GM12878 (cell line): ENCODE data around the gene HDGF. TPM values are rescaled to one million over a fixed set of nuclear protein-coding genes. Genes with fewer than 3 reads are reported as not detected.
A peak's percentile ranks its signal among the peaks of the same experiment; 100 is the strongest.

Source experiments
- ATAC-seq: fragments of 200-7000 bp; cut with Tn5 transposase; 3 replicates; pipeline ENCODE4 v1.9.1; 2020; ENCODE audit warnings: mild to moderate bottlenecking, moderate library complexity
- BruUV-seq: library from RNA; stranded (reverse); fragments of 400-500 nt; replicated peaks from 2 replicates; lab custom pipeline; 2021; lab: Mats Ljungman, UMichigan
- CTCF ChIA-PET: fragments of 300-600 bp; sonication (Branson Sonifier 250); formaldehyde crosslinking; extraction: SDS; loops from one replicate; lab custom pipeline; 2021; ENCODE audit warnings: inconsistent platforms; lab: Yijun Ruan, JAX
- POLR2A ChIA-PET: fragments of 350-600 bp; formaldehyde crosslinking; extraction: SDS; loops from one replicate; lab custom pipeline; 2021; ENCODE audit warnings: inconsistent platforms; lab: Charles Lee
- RAD21 ChIA-PET: fragments of 300-600 bp; sonication (Branson Sonifier 250); formaldehyde crosslinking; loops from one replicate; lab custom pipeline; 2023; ENCODE audit warnings: antibody characterized with exemption; ENCODE audit not compliant: unreplicated experiment; lab: Charles Lee
- SMC1A ChIA-PET: fragments of 300-600 bp; sonication (Branson Sonifier 250); formaldehyde crosslinking; loops from one replicate; lab custom pipeline; 2023; ENCODE audit not compliant: unreplicated experiment, uncharacterized antibody; lab: Charles Lee
- DNase-seq: peaks from one replicate; pipeline ENCODE4 v3.0.0-alpha.2; 2011; ENCODE audit warnings: low read depth, low spot score
- FAIRE-seq: peaks from 3 replicates; lab custom pipeline; 2011; peaks lifted over from hg19 to GRCh38; lab: Jason Lieb, UNC
- H2AFZ ChIP-seq: 2 replicates; pipeline ENCODE4 v1.6.0; 2011; ENCODE audit warnings: low read depth, low read length, control low read depth; ENCODE audit not compliant: control insufficient read depth
- H3K27ac ChIP-seq: 2 replicates; pipeline ENCODE4 v1.5.1; 2011; ENCODE audit warnings: control low read depth; ENCODE audit not compliant: control insufficient read depth, insufficient read depth
- H3K27me3 ChIP-seq, 2 experiments: replicated peaks in 1 of 2; 2 replicates each; pipeline versions ENCODE4 v1.6.0 to v1.6.1; 2011; ENCODE audit warnings: low read length in 1 of 2; ENCODE audit not compliant: control insufficient read depth in 2 of 2, insufficient read depth in 2 of 2
- H3K36me3 ChIP-seq, 2 experiments: 2 replicates each; pipeline ENCODE4 v1.5.1; 2011; ENCODE audit warnings: low read length in 1 of 2; ENCODE audit not compliant: control insufficient read depth in 2 of 2, insufficient read depth in 2 of 2
- H3K4me1 ChIP-seq: 2 replicates; pipeline ENCODE4 v1.6.1; 2011; ENCODE audit warnings: mild to moderate bottlenecking, low read length, moderate library complexity, mixed read lengths; ENCODE audit not compliant: control insufficient read depth, insufficient read depth
- H3K4me2 ChIP-seq: 2 replicates; pipeline ENCODE4 v1.6.0; 2011; ENCODE audit warnings: control low read depth; ENCODE audit not compliant: control insufficient read depth, insufficient read depth
- H3K4me3 ChIP-seq: fragments of 200-600 bp; sonication (generic); 2 replicates; pipeline ENCODE4 v1.5.1; 2016
- H3K79me2 ChIP-seq: 2 replicates; pipeline ENCODE4 v1.6.0; 2011; ENCODE audit warnings: low read length; ENCODE audit not compliant: control insufficient read depth, insufficient read depth
- H3K9ac ChIP-seq: 2 replicates; pipeline ENCODE4 v1.8.0; 2011; ENCODE audit warnings: low read length, control low read depth, mixed read lengths; ENCODE audit not compliant: control insufficient read depth, insufficient read depth
- H3K9me3 ChIP-seq: replicated peaks from 3 replicates; pipeline ENCODE4 v1.5.1; 2011; ENCODE audit warnings: mild to moderate bottlenecking, low read length; ENCODE audit not compliant: control insufficient read depth, insufficient read depth
- H4K20me1 ChIP-seq: 2 replicates; pipeline ENCODE4 v1.6.0; 2011; ENCODE audit not compliant: control insufficient read depth, insufficient read depth
- DPF2 ChIP-seq: fragments of 450-650 bp; IDR thresholded peaks from 2 replicates; pipeline ENCODE4 v1.6.1; 2017; ENCODE audit warnings: mild to moderate bottlenecking
- ESRRA ChIP-seq: IDR thresholded peaks from 2 replicates; pipeline ENCODE4 v1.6.1; 2012; ENCODE audit warnings: mild to moderate bottlenecking, low read length, improper control_type of control experiment
- GATAD2B ChIP-seq: fragments of 450-650 bp; conservative IDR thresholded peaks from 2 replicates; pipeline ENCODE4 v1.6.1; 2017; ENCODE audit warnings: low read depth, mild to moderate bottlenecking, moderate library complexity
- IRF3 ChIP-seq: fragments of 450-650 bp; IDR thresholded peaks from 2 replicates; pipeline ENCODE4 v1.6.1; 2014; ENCODE audit warnings: mild to moderate bottlenecking
- MEF2B ChIP-seq: fragments of 450-650 bp; IDR thresholded peaks from 2 replicates; pipeline ENCODE4 v1.6.1; 2018; ENCODE audit warnings: mild to moderate bottlenecking, moderate library complexity; ENCODE audit not compliant: partially characterized antibody, poor library complexity, severe bottlenecking
- MYB ChIP-seq: fragments of 150-350 bp; IDR thresholded peaks from 2 replicates; pipeline ENCODE4 v1.6.1; 2014; ENCODE audit warnings: mild to moderate bottlenecking, low read depth, low read length, borderline replicate concordance
- NFYB ChIP-seq: IDR thresholded peaks from 2 replicates; pipeline ENCODE4 v1.6.1; 2011; ENCODE audit warnings: low read depth, mild to moderate bottlenecking, low read length, improper control_type of control experiment, moderate library complexity; ENCODE audit not compliant: insufficient read depth
- RAD51 ChIP-seq: fragments of 450-650 bp; IDR thresholded peaks from 2 replicates; pipeline ENCODE4 v1.6.1; 2016; ENCODE audit warnings: moderate library complexity, mild to moderate bottlenecking, inconsistent platforms
- SIX5 ChIP-seq: IDR thresholded peaks from 2 replicates; pipeline ENCODE4 v1.6.1; 2011; ENCODE audit warnings: mild to moderate bottlenecking, low read depth, low read length, moderate library complexity; ENCODE audit not compliant: severe bottlenecking
- STAT3 ChIP-seq: IDR thresholded peaks from 2 replicates; pipeline ENCODE4 v1.6.1; 2011; ENCODE audit warnings: low read depth, low read length, improper control_type of control experiment
- YBX1 ChIP-seq: fragments of 450-650 bp; IDR thresholded peaks from 2 replicates; pipeline ENCODE4 v1.6.1; 2016; ENCODE audit warnings: antibody characterized with exemption
- ZSCAN29 ChIP-seq: fragments of 450-650 bp; IDR thresholded peaks from 2 replicates; pipeline ENCODE4 v1.6.1; 2017; ENCODE audit warnings: mild to moderate bottlenecking, moderate library complexity
- WGBS: methylation state at CpG from one replicate; pipeline ENCODE4 v1.1.6; 2016; ENCODE audit warnings: low lambda C conversion rate; ENCODE audit not compliant: insufficient replicate concordance, insufficient coverage; ENCODE audit errors: missing lambda C conversion rate; 5-methylcytosine and 5-hydroxymethylcytosine counted together
- in situ Hi-C: fragments of 300-500 bp; cut with MboI; formaldehyde crosslinking; loops from 9 replicates; pipeline ENCODE4 v1.14.3; 2018; ENCODE audit warnings: mixed read lengths
- intact Hi-C: fragments of 100-400 bp; cut with micrococcal nuclease; formaldehyde crosslinking; loops from one replicate; pipeline ENCODE4 v1.14.2; 2022; ENCODE audit not compliant: unreplicated experiment
- polyA plus RNA-seq, 11 experiments: library from polyadenylated mRNA; depleted of rRNA in 4 of 11; unstranded in 6 of 11; stranded (reverse) in 5 of 11; fragments of >200 nt; fragmentation: Nextera tagmentation in 4 of 11; fragmentation: Illumina TruSeq in 1 of 11; extraction: Ambion mirVana in 4 of 11; extraction: Trizol in 1 of 11; gene quantifications; 1 replicate in 1 of 11; 2 replicates in 10 of 11; pipeline versions ENCODE4 v1.2.1 to v1.2.3, GENCODE V29; 2011 to 2016; ENCODE audit warnings: inconsistent platforms in 2 of 11, missing spikeins in 2 of 11, low read depth in 1 of 11
- total RNA-seq, 4 experiments: library from RNA; depleted of rRNA in 3 of 4; stranded (reverse); fragments of >200 nt in 3 of 4; fragmentation: Illumina TruSeq in 1 of 4; extraction: Trizol in 1 of 4; gene quantifications; 2 replicates each; pipeline versions ENCODE4 v1.2.1 to v1.2.3, GENCODE V29; 2013 to 2021

HDGF gene
- total and polyA plus RNA-seq, 10 of the 15 experiments (the other 5 are each of a cell fraction or from before 2014, with no cell fraction given) = 28.3 to 372 (median 209) TPM

- Histone ChIP-seq H3K4me1 (no peaks in the 10 kb centered on the region), H3K27ac (no peak overlapping the region), H3K36me3 (peaks cover 0 to 16% of the 10 kb centered on the region in 2 experiments; a peak in 2 of 4 replicates), H3K79me2 (peaks cover 66% of the 10 kb centered on the region), H3K4me2 (peak overlapping the region; percentile 5; the same call in 1 of the 2 replicates), H4K20me1 (no peaks in the 10 kb centered on the region), H3K9ac (no peak overlapping the region), H2AFZ (no peak overlapping the region), H3K9me3 (no peaks in the 10 kb centered on the region), H3K27me3 (no peaks in the 10 kb centered on the region), H3K4me3 (no peak overlapping the region)
- WGBS = 51% methylated on average over 4 of the region's 4 CpGs
- intact Hi-C loops = no loop called here
- RAD21 ChIA-PET = interaction anchor here (0.9 to 1.7 kb wide), 4 partner anchors 36 to 113 kb away, joined by 3 to 13 read pairs (median 4); partner anchors contain the start of gene MRPL24
- DNase-seq = no peak
- SMC1A ChIA-PET = interaction anchor here (0.9 to 1.9 kb wide), 6 partner anchors 13 to 83 kb away, joined by 3 to 7 read pairs (median 3); partner anchors contain the start of genes ISG20L2 and METTL25B
- TF ChIP-seq MYB (no peak), STAT3 (no peak), RAD51 (no peak), MEF2B (no peak), GATAD2B (no peak), IRF3 (no peak), ESRRA (no peak), SIX5 (no peak), ZSCAN29 (no peak), NFYB (no peak), YBX1 (no peak), DPF2 (no peak)
- BruUV-seq = no TSS peak
- ATAC-seq = peak; percentile 57
- peak; percentile 23 for FAIRE-seq
- CTCF ChIA-PET = interaction anchor here (0.8 to 10.1 kb wide), 8 partner anchors 8 to 114 kb away, joined by 3 to 84 read pairs (median 4); partner anchors contain the start of genes ISG20L2, METTL25B and NTRK1
- POLR2A ChIA-PET = no interaction called here
- in situ Hi-C loops = no loop called here
Measured at GRCh38 chr1:156776942-156777341, 25.5 kb upstream of the HDGF start.
